Vagina (tissue), 2 donors: ENCODE data around the gene SLC35A5. TPM values are rescaled to one million over a fixed set of nuclear protein-coding genes. Genes with fewer than 3 reads are reported as not detected.
"Not testable (repeated sequence)": the region's sequence is repeated elsewhere in the genome, so short reads cannot be mapped to it uniquely, and the experiment has no call there.

ENCODE experiments used
- DNase-seq, 2 donors: peaks; one replicate each; pipeline ENCODE4 v3.0.0-alpha.2; 2017; ENCODE audit errors: extremely low spot score in 2 of 2
- H3K27ac ChIP-seq: fragments of 200-600 bp; sonication (generic); one replicate; pipeline ENCODE4 v1.5.1; 2019
- H3K27me3 ChIP-seq: fragments of 200-600 bp; sonication (generic); one replicate; pipeline ENCODE4 v1.5.1; 2019
- H3K36me3 ChIP-seq, 2 donors: fragments of 200-600 bp; sonication (generic); one replicate each; pipeline ENCODE4 v1.5.1; 2017 to 2019
- H3K4me1 ChIP-seq: fragments of 200-600 bp; sonication (generic); one replicate; pipeline ENCODE4 v1.5.1; 2019
- H3K4me3 ChIP-seq, 2 donors: fragments of 200-600 bp; sonication (generic); 1 replicate in 1 of 2; 2 replicates in 1 of 2; pipeline ENCODE4 v1.5.1; 2016 to 2019
- H3K9me3 ChIP-seq: fragments of 200-600 bp; sonication (generic); one replicate; pipeline ENCODE4 v1.5.1; 2019
- POLR2A ChIP-seq, 2 donors: fragments of 450-650 bp; IDR thresholded peaks; one replicate each; pipeline ENCODE4 v1.6.1; 2017; ENCODE audit warnings: antibody characterized with exemption in 2 of 2, mild to moderate bottlenecking in 2 of 2, moderate library complexity in 2 of 2
- POLR2AphosphoS5 ChIP-seq, 2 donors: sonication (generic); formaldehyde crosslinking; IDR thresholded peaks; one replicate each; pipeline ENCODE4 v1.9.0; 2017; ENCODE audit warnings: antibody characterized with exemption in 2 of 2, mild to moderate bottlenecking in 2 of 2, low read depth in 1 of 2; ENCODE audit not compliant: insufficient read depth in 1 of 2
- intact Hi-C: fragments of 100-400 bp; cut with DNase I; formaldehyde crosslinking; loops from one replicate; pipeline ENCODE4 v1.15.1; 2023
- total RNA-seq: library from RNA; depleted of rRNA; stranded (reverse); fragments of >200 nt; gene quantifications from one replicate; pipeline ENCODE4 v1.2.3, GENCODE V29; 2016
- TF ChIP-seq, protein P1 (sequence below), 3 experiments: fragments of 450-650 bp in 2 of 3; fragments of 200-600 bp in 1 of 3; sonication (generic) in 1 of 3; IDR thresholded peaks; one replicate each; pipeline ENCODE4 v1.5.1; 2017 to 2019; ENCODE audit warnings: antibody characterized with exemption in 3 of 3, mild to moderate bottlenecking in 2 of 3, moderate library complexity in 2 of 3

Gene SLC35A5
- total RNA-seq, 1 donor from 2014 or later, result 12.8 TPM

DNA sequence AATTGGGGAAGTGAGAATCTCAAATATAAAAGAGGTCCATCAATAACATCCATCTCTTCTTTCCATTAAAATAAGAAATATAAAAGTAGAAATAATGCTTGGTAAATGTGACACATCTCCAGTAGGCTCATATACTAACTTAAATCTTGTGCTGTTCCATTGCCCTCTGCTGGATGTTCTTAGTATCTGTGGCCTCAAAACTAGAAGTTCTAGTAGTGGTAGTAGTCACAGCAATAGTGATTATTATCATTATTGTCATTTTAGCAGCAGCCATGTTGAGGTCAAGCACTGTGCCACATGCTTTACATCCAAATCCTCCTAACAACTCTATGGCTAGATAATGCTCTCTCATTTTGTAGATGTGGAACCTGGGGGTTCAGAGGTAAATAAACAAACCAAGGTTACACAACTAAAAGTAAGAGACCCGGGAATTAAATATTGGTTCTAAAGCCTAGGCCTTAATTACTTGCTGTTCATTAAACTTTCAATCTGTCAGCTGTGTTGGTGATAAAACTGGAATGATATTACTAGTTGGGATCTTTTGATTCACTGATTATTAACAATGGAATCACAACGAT lies 42.3 kb upstream of the SLC35A5 start:
- Histone ChIP-seq H3K9me3 (no peaks in the 10 kb centered on the region), H3K27me3 (no peaks in the 10 kb centered on the region), H3K27ac (no peak overlapping the region), H3K4me3 (no peak overlapping the region), H3K4me1 (no peaks in the 10 kb centered on the region), H3K36me3 (no peaks in the 10 kb centered on the region)
- intact Hi-C loops, result loop anchor here (5.0 to 10.0 kb wide), 3 partner anchors 57 to 225 kb away; partner anchors contain the start of genes CD200 and SLC9C1
- TF ChIP-seq POLR2A (IDR thresholded peaks at IDR 0.05), result no peak
- TF ChIP-seq, protein P1, sequence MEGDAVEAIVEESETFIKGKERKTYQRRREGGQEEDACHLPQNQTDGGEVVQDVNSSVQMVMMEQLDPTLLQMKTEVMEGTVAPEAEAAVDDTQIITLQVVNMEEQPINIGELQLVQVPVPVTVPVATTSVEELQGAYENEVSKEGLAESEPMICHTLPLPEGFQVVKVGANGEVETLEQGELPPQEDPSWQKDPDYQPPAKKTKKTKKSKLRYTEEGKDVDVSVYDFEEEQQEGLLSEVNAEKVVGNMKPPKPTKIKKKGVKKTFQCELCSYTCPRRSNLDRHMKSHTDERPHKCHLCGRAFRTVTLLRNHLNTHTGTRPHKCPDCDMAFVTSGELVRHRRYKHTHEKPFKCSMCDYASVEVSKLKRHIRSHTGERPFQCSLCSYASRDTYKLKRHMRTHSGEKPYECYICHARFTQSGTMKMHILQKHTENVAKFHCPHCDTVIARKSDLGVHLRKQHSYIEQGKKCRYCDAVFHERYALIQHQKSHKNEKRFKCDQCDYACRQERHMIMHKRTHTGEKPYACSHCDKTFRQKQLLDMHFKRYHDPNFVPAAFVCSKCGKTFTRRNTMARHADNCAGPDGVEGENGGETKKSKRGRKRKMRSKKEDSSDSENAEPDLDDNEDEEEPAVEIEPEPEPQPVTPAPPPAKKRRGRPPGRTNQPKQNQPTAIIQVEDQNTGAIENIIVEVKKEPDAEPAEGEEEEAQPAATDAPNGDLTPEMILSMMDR (IDR thresholded peaks at IDR 0.05), result peak; percentile 51 to 70 (median 66)
- no peak for TF ChIP-seq POLR2AphosphoS5 (IDR thresholded peaks at IDR 0.05; ENCODE audit: insufficient read depth in 1 of 2, low read depth in 1 of 2)
- no peak for DNase-seq

DNA sequence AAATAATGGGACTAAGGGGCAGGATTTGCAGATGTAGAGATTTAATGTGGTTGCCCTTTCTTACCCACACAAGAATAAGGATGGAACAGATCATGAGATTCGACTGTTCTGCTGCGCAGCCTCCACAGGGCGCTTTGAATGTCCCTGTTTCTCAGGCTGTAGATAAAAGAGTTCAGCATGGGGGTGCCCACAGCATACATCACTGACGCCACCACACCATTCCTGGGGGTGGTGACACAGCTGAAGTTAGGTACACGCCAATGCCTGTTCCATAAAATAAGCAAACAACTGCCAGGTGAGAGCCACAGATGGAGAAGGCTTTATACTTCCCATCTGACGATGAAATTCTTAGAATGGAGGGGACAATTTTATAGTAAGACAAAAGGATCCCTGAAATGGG lies 37.7 kb upstream of the SLC35A5 start:
- not testable (repeated sequence) for H3K27me3 ChIP-seq, H3K4me3 ChIP-seq, H3K9me3 ChIP-seq, H3K27ac ChIP-seq, DNase-seq, H3K4me1 ChIP-seq
- peaks cover 0 to 21% of the 10 kb centered on the region in 2 donors for H3K36me3 ChIP-seq
- intact Hi-C loops, result loop anchor here (5.0 to 10.0 kb wide), 2 partner anchors 62 to 189 kb away; partner anchors contain the start of gene CD200

DNA sequence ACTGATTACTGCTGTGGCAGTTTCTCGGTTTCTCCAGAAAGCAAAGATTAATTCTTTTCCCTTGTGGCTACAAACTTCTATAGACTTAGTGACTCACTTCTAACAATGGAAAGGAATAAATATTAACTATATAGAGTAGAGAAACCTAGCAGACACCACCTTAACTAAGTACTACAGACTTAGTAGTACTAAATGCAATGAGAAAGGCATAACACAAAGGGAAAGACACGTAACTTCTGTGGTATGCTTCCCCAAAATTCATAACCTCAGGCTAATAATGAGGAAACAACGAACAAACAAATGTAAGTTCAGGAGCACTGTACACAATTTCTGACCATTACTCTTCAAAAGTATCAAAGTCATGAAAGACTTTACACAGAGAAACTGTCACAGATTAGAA lies 31.3 kb upstream of the SLC35A5 start:
- Histone ChIP-seq H3K4me1 (no peaks in the 10 kb centered on the region), H3K4me3 (no peak overlapping the region), H3K27ac (no peak overlapping the region), H3K36me3 (peaks cover 0 to 33% of the 10 kb centered on the region in 2 donors), H3K27me3 (no peaks in the 10 kb centered on the region), H3K9me3 (no peaks in the 10 kb centered on the region)
- intact Hi-C loops, result no loop called here
- TF ChIP-seq, protein P1 (IDR thresholded peaks at IDR 0.05), result no peak
- no peak for TF ChIP-seq POLR2AphosphoS5 (IDR thresholded peaks at IDR 0.05; ENCODE audit: insufficient read depth in 1 of 2, low read depth in 1 of 2)
- no peak for TF ChIP-seq POLR2A (IDR thresholded peaks at IDR 0.05)
- no peak for DNase-seq

DNA sequence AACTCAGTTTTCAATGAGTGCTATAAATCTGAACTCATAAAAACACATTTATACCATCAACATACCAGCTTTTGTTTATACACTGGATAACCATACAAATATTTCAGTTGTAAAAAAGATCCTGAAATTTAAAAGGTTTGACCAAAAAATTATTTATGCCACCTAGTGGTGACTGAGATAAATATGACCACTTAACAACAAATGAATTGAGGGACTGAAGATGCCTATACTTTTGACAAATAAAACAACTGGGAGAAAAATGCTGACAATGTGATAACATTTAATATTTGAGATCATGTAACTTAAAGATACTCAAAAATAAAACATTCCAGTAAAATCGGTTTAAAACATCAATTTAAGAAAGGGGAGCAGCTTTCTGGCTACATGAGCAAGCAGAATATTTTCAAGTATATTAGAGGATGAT lies 30.5 kb upstream of the SLC35A5 start:
- TF ChIP-seq, protein P1 (IDR thresholded peaks at IDR 0.05), result peak in 2 of 3 experiments; percentile 38 to 47
- no peak for TF ChIP-seq POLR2AphosphoS5 (IDR thresholded peaks at IDR 0.05; ENCODE audit: insufficient read depth in 1 of 2, low read depth in 1 of 2)
- TF ChIP-seq POLR2A (IDR thresholded peaks at IDR 0.05), result no peak
- H3K4me3 ChIP-seq, result no peak overlapping the region
- H3K36me3 ChIP-seq, result peaks cover 0 to 35% of the 10 kb centered on the region in 2 donors
- H3K27ac ChIP-seq, result no peak overlapping the region
- H3K27me3 ChIP-seq, result no peaks in the 10 kb centered on the region
- intact Hi-C loops, result no loop called here
- no peak for DNase-seq
- H3K9me3 ChIP-seq, result no peaks in the 10 kb centered on the region
- H3K4me1 ChIP-seq, result no peaks in the 10 kb centered on the region

DNA sequence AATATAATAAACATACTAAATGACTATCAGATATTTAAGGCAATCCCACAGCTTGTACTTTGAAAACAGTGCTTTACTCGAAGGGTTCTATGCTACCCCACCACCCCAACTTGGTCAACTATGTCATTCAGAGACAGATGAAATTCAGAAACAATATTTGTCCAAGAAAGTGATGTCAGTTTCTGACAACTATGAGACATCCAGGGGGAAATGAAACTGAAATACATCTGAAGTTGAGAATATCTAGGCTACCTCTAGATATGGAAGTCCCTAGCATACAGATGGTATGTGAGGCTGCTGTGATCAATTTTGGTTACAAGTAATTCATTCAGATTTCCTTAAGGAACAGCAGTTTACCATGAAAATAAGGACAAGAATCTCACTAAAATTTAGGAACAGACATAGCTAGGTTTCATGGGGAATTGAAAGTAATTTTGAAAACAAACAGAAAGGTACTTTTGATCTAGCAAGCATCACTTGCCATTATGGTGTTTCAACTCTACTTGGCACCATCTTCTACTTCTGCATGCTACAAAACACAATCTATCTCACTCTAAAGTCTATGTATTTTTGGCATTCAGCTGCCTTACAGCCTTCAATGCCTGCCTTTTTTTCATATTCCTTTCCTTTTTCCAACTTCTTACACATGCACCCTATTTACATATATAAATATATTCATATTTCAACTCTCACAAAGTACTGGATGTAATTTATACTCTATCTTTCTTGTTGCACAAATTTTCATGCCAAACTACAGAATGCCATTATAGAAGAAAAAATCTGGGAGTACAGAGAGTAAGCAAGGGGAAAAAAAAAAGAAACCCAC lies 21.8 kb upstream of the SLC35A5 start:
- Histone ChIP-seq H3K4me3 (no peak overlapping the region), H3K27ac (no peak overlapping the region), H3K36me3 (peaks cover 0 to 36% of the 10 kb centered on the region in 2 donors), H3K4me1 (no peaks in the 10 kb centered on the region), H3K27me3 (no peaks in the 10 kb centered on the region), H3K9me3 (no peaks in the 10 kb centered on the region)
- no peak for TF ChIP-seq POLR2AphosphoS5 (IDR thresholded peaks at IDR 0.05; ENCODE audit: insufficient read depth in 1 of 2, low read depth in 1 of 2)
- TF ChIP-seq, protein P1 (IDR thresholded peaks at IDR 0.05), result no peak
- TF ChIP-seq POLR2A (IDR thresholded peaks at IDR 0.05), result no peak
- intact Hi-C loops, result no loop called here
- DNase-seq, result no peak
